ENCODE data around the gene MTA1.

MTA1 gene

GRCh38 chr14:105381446-105382342 lies 37.9 kb upstream of the MTA1 start:
- DNase-seq: no peak
- Histone ChIP-seq H3K27me3 (ENCODE audit: insufficient read depth, low read depth, severe bottlenecking) (no peaks in the 10 kb centered on the region), H3K9me3 (ENCODE audit: severe bottlenecking) (no peaks in the 10 kb centered on the region), H3K4me3 (ENCODE audit: low read depth, low read length) (no peak overlapping the region), H3K27ac (no peak overlapping the region), H3K36me3 (peaks cover 22% of the 10 kb centered on the region)
- no peak for TF ChIP-seq CTCF (IDR thresholded peaks at IDR 0.05; ENCODE audit: low read depth, low read length)

- H3K36me3 ChIP-seq: peaks cover 22% of the 10 kb centered on the region
- no peak overlapping the region for H3K27ac ChIP-seq
- TF ChIP-seq CTCF (IDR thresholded peaks at IDR 0.05; ENCODE audit: low read depth, low read length): no peak
- no peaks in the 10 kb centered on the region for H3K9me3 ChIP-seq (ENCODE audit: severe bottlenecking)
- no peak overlapping the region for H3K4me3 ChIP-seq (ENCODE audit: low read depth, low read length)
- no peaks in the 10 kb centered on the region for H3K27me3 ChIP-seq (ENCODE audit: insufficient read depth, low read depth, severe bottlenecking)
- DNase-seq: no peak
Measured at GRCh38 chr14:105382343-105383082, 37.1 kb upstream of the MTA1 start.

- H3K27ac ChIP-seq: no peak overlapping the region
- DNase-seq: no peak
- no peaks in the 10 kb centered on the region for H3K9me3 ChIP-seq (ENCODE audit: severe bottlenecking)
- peaks cover 22% of the 10 kb centered on the region for H3K36me3 ChIP-seq
- TF ChIP-seq CTCF (IDR thresholded peaks at IDR 0.05; ENCODE audit: low read depth, low read length): no peak
- no peaks in the 10 kb centered on the region for H3K27me3 ChIP-seq (ENCODE audit: insufficient read depth, low read depth, severe bottlenecking)
- no peak overlapping the region for H3K4me3 ChIP-seq (ENCODE audit: low read depth, low read length)
Measured at GRCh38 chr14:105383083-105383730, 36.4 kb upstream of the MTA1 start.

GRCh38 chr14:105384041-105384557 lies 35.5 kb upstream of the MTA1 start:
- DNase-seq: no peak
- no peak overlapping the region for H3K4me3 ChIP-seq (ENCODE audit: low read depth, low read length)
- no peak for TF ChIP-seq CTCF (IDR thresholded peaks at IDR 0.05; ENCODE audit: low read depth, low read length)
- no peaks in the 10 kb centered on the region for H3K9me3 ChIP-seq (ENCODE audit: severe bottlenecking)
- no peaks in the 10 kb centered on the region for H3K27me3 ChIP-seq (ENCODE audit: insufficient read depth, low read depth, severe bottlenecking)
- peaks cover 22% of the 10 kb centered on the region for H3K36me3 ChIP-seq
- H3K27ac ChIP-seq: no peak overlapping the region

GRCh38 chr14:105384605-105385321 lies 34.9 kb upstream of the MTA1 start:
- no peak for TF ChIP-seq CTCF (IDR thresholded peaks at IDR 0.05; ENCODE audit: low read depth, low read length)
- no peak for DNase-seq

More at GRCh38 chr14:105384605-105385321, 34.9 kb upstream of the MTA1 start:
- no peaks in the 10 kb centered on the region for H3K27me3 ChIP-seq (ENCODE audit: insufficient read depth, low read depth, severe bottlenecking)
- H3K27ac ChIP-seq: no peak overlapping the region
- peaks cover 21% of the 10 kb centered on the region for H3K36me3 ChIP-seq
- no peaks in the 10 kb centered on the region for H3K9me3 ChIP-seq (ENCODE audit: severe bottlenecking)
- H3K4me3 ChIP-seq (ENCODE audit: low read depth, low read length): no peak overlapping the region

All from WERI-Rb-1 (cell line).